Stimulated activated naive B cell treated with anti-CD40 and anti-IgM and Interleukin-4, amounts not matched to agents 10 μg/mL and 1 μg/mL and 100 μg/mL, for 72 hours (primary cell): ENCODE results near the gene PCSK5.

Experiments used
- ATAC-seq, 2 donors: fragments of 150-1000 bp; cut with Tn5 transposase; replicated peaks; 2 replicates each; pipeline ENCODE4 v1.10.0; 2021; ENCODE audit warnings: moderate library complexity in 1 of 2
- DNase-seq: peaks from one replicate; pipeline ENCODE4 v3.0.0; 2021
- H3K27ac Mint-ChIP-seq: one replicate; pipeline ENCODE4 v1.8.0; 2022; ENCODE audit warnings: mild to moderate bottlenecking, mixed read lengths
- H3K27me3 Mint-ChIP-seq, 2 donors: one replicate each; pipeline ENCODE4 v1.8.0; 2022; ENCODE audit warnings: mixed read lengths in 2 of 2
- H3K36me3 Mint-ChIP-seq, 2 donors: one replicate each; pipeline ENCODE4 v1.8.0; 2022; ENCODE audit warnings: mixed read lengths in 2 of 2, mild to moderate bottlenecking in 1 of 2
- H3K4me1 Mint-ChIP-seq, 2 donors: one replicate each; pipeline ENCODE4 v1.8.0; 2022; ENCODE audit warnings: mixed read lengths in 2 of 2, mild to moderate bottlenecking in 1 of 2
- H3K4me3 Mint-ChIP-seq, 2 donors: one replicate each; pipeline ENCODE4 v1.8.0; 2022; ENCODE audit warnings: mild to moderate bottlenecking in 2 of 2, mixed read lengths in 2 of 2, moderate library complexity in 1 of 2
- H3K9me3 Mint-ChIP-seq, 2 donors: one replicate each; pipeline ENCODE4 v1.8.0; 2022; ENCODE audit warnings: mixed read lengths in 2 of 2, mild to moderate bottlenecking in 1 of 2

The PCSK5 gene

DNA sequence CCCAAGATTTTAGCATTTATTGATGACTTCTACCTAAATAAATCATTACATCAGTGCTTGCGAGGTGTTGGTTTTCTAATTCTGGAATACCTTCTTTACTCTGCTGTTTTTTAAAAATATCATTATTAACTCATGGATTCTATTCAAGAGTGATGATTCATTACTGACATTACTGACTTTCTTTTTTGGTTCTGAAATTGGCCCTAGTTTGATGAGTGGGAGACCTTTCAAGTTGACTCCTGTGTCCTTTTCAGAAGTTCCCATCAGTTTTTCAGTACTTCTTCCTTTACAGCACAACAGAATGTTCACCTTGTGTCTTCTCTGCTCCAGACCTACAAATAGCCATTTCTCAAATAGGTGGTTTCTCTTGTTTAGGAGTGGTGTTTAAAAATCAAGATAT is 114.1 kb downstream of the PCSK5 start:
- no peak overlapping the region for H3K27ac Mint-ChIP-seq
- DNase-seq = no peak
- H3K4me3 Mint-ChIP-seq = no peak overlapping the region
- H3K9me3 Mint-ChIP-seq = peaks cover 1 to 3% of the 10 kb centered on the region in 2 donors
- no peaks in the 10 kb centered on the region for H3K36me3 Mint-ChIP-seq
- peaks cover 2 to 5% of the 10 kb centered on the region in 2 donors for H3K4me1 Mint-ChIP-seq
- peak in 1 of 2 donors; percentile 45 for ATAC-seq
- H3K27me3 Mint-ChIP-seq = no peaks in the 10 kb centered on the region

- H3K27ac Mint-ChIP-seq = no peak overlapping the region
- peaks cover 2 to 5% of the 10 kb centered on the region in 2 donors for H3K4me1 Mint-ChIP-seq
- ATAC-seq = no peak
- no peaks in the 10 kb centered on the region for H3K36me3 Mint-ChIP-seq
- peaks cover 1 to 3% of the 10 kb centered on the region in 2 donors for H3K9me3 Mint-ChIP-seq
- H3K4me3 Mint-ChIP-seq = no peak overlapping the region
- no peak for DNase-seq
- H3K27me3 Mint-ChIP-seq = no peaks in the 10 kb centered on the region
Observed at GRCh38 chr9:76007935-76008334, 117.5 kb downstream of the PCSK5 start.

- ATAC-seq = no peak
- H3K4me3 Mint-ChIP-seq = no peak overlapping the region
- no peaks in the 10 kb centered on the region for H3K9me3 Mint-ChIP-seq
- no peak overlapping the region for H3K27ac Mint-ChIP-seq
- H3K27me3 Mint-ChIP-seq = no peaks in the 10 kb centered on the region
- no peak for DNase-seq
- H3K4me1 Mint-ChIP-seq = no peaks in the 10 kb centered on the region
- H3K36me3 Mint-ChIP-seq = no peaks in the 10 kb centered on the region
Observed at GRCh38 chr9:76013809-76014208, 123.3 kb downstream of the PCSK5 start.

GRCh38 chr9:76018235-76018634 is 127.8 kb downstream of the PCSK5 start:
- Mint-ChIP-seq H3K4me1 (no peaks in the 10 kb centered on the region), H3K27me3 (no peaks in the 10 kb centered on the region), H3K9me3 (no peaks in the 10 kb centered on the region), H3K36me3 (no peaks in the 10 kb centered on the region), H3K4me3 (no peak overlapping the region), H3K27ac (no peak overlapping the region)
- DNase-seq = no peak
- ATAC-seq = no peak

- Mint-ChIP-seq H3K27me3 (no peaks in the 10 kb centered on the region), H3K9me3 (no peaks in the 10 kb centered on the region), H3K4me1 (no peaks in the 10 kb centered on the region), H3K27ac (no peak overlapping the region), H3K36me3 (no peaks in the 10 kb centered on the region), H3K4me3 (no peak overlapping the region)
- ATAC-seq = no peak
- no peak for DNase-seq
Observed at GRCh38 chr9:76018761-76019160, 128.3 kb downstream of the PCSK5 start.

DNA sequence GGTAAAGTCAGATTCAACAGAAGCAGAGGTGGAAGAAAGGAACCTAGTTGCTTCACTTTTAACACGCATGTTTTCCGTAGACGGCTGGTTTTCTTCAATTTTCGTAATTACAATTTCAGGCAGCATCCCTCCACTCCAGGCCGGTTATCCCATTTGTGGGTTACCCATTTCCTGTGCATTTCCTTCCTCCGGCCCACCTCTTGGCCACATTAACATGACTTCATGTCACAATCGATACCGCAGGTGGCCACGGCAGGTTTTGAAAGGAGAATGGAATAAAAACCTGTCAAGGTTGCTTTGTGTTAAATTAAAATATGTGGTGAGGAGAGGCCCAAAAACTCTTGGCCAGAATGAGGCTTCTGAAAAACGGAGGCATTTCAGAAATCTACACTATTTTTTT is 130.2 kb downstream of the PCSK5 start:
- H3K4me3 Mint-ChIP-seq = no peak overlapping the region
- H3K9me3 Mint-ChIP-seq = no peaks in the 10 kb centered on the region
- ATAC-seq (no peak), DNase-seq (no peak)
- H3K27ac Mint-ChIP-seq = no peak overlapping the region
- no peaks in the 10 kb centered on the region for H3K27me3 Mint-ChIP-seq
- no peaks in the 10 kb centered on the region for H3K36me3 Mint-ChIP-seq
- H3K4me1 Mint-ChIP-seq = no peaks in the 10 kb centered on the region

DNA sequence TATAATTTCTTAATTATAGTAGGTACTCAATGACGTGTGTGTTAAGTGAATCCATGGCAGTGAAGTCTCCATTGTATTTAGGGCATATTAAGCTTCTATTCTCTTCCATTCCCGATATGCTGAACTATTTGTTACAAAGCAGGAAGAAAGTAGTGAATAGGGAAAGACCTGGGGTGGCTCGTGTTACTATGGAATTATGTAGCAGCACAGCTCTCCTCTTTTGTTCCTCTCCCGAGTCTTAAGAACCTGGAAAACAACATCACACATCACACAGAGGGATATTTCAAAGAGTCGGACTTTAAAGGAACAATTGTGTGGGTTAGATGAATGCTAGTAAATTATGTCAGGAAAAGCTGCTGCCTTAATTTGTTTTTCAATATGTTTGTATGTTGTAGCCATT is 131.8 kb downstream of the PCSK5 start:
- H3K4me1 Mint-ChIP-seq = no peaks in the 10 kb centered on the region
- ATAC-seq = no peak
- H3K27ac Mint-ChIP-seq = no peak overlapping the region
- H3K27me3 Mint-ChIP-seq = no peaks in the 10 kb centered on the region
- no peaks in the 10 kb centered on the region for H3K36me3 Mint-ChIP-seq
- H3K9me3 Mint-ChIP-seq = no peaks in the 10 kb centered on the region
- H3K4me3 Mint-ChIP-seq = no peak overlapping the region
- no peak for DNase-seq

GRCh38 chr9:76023715-76024195 is 133.3 kb downstream of the PCSK5 start:
- H3K27me3 Mint-ChIP-seq = no peaks in the 10 kb centered on the region
- peaks cover 0 to 1% of the 10 kb centered on the region in 2 donors for H3K9me3 Mint-ChIP-seq
- no peak overlapping the region for H3K4me3 Mint-ChIP-seq
- ATAC-seq (no peak), DNase-seq (no peak)
- H3K27ac Mint-ChIP-seq = no peak overlapping the region
- no peaks in the 10 kb centered on the region for H3K4me1 Mint-ChIP-seq
- H3K36me3 Mint-ChIP-seq = no peaks in the 10 kb centered on the region

DNA sequence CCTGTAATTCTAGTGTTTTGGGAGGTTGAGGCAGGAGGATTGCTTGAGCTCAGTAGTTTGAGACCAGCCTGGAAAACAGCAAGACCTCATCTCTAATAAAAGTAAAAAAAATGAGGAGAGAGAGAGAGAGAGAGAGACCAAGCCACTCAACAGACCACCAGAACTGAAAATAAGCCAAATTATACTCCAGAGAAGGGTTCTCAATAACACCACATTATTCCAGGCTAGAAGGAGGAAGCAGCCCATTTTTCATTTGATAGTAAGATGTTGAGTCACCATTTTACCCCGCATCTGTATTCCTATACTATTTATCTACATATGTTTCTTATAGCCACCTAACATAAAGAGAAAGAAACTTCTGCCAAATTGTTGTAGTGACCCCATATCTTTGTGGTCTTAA is 134.8 kb downstream of the PCSK5 start:
- H3K4me3 Mint-ChIP-seq = no peak overlapping the region
- H3K27me3 Mint-ChIP-seq = no peaks in the 10 kb centered on the region

GRCh38 chr9:76026796-76027195 is 136.3 kb downstream of the PCSK5 start:
- DNase-seq (no peak), ATAC-seq (no peak)
- Mint-ChIP-seq H3K27me3 (no peaks in the 10 kb centered on the region), H3K9me3 (peaks cover 0 to 1% of the 10 kb centered on the region in 2 donors), H3K4me1 (no peaks in the 10 kb centered on the region), H3K27ac (no peak overlapping the region), H3K4me3 (no peak overlapping the region), H3K36me3 (no peaks in the 10 kb centered on the region)

More for the DNA sequence above, 134.8 kb downstream of the PCSK5 start:
- ATAC-seq (no peak), DNase-seq (no peak)
- Mint-ChIP-seq H3K9me3 (peaks cover 0 to 1% of the 10 kb centered on the region in 2 donors), H3K36me3 (no peaks in the 10 kb centered on the region), H3K27ac (no peak overlapping the region), H3K4me1 (no peaks in the 10 kb centered on the region)

DNA sequence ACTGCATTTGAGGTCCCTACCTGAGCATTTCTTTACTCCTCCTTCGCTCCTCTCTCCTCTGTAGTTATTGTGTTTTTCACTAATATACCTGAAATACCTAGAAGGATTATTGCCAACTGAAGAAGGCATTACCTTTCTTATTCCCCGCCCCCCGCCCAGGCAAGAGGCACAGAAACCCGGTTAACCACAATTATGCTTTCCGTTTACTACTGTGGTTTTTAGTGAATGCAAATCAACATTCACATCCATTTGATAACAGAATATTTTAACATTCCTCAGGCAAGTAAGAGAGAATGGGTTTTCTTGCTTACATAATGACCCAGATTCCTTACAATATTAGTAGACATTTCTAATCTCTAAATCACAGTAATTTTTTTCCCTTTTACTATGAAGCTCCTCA is 136.9 kb downstream of the PCSK5 start:
- H3K4me1 Mint-ChIP-seq = no peaks in the 10 kb centered on the region
- H3K36me3 Mint-ChIP-seq = no peaks in the 10 kb centered on the region
- H3K27me3 Mint-ChIP-seq = no peaks in the 10 kb centered on the region
- H3K9me3 Mint-ChIP-seq = peaks cover 0 to 1% of the 10 kb centered on the region in 2 donors
- ATAC-seq (no peak), DNase-seq (no peak)
- H3K4me3 Mint-ChIP-seq = no peak overlapping the region
- H3K27ac Mint-ChIP-seq = no peak overlapping the region

- Mint-ChIP-seq H3K27ac (no peak overlapping the region), H3K4me1 (no peaks in the 10 kb centered on the region), H3K27me3 (no peaks in the 10 kb centered on the region), H3K36me3 (no peaks in the 10 kb centered on the region), H3K4me3 (no peak overlapping the region), H3K9me3 (peaks cover 0 to 1% of the 10 kb centered on the region in 2 donors)
- no peak for ATAC-seq
- no peak for DNase-seq
Observed at GRCh38 chr9:76027861-76028260, 137.4 kb downstream of the PCSK5 start.

GRCh38 chr9:76032038-76032796 is 141.7 kb downstream of the PCSK5 start:
- H3K9me3 Mint-ChIP-seq = peaks cover 0 to 8% of the 10 kb centered on the region in 2 donors

GRCh38 chr9:76032797-76033373 is 142.4 kb downstream of the PCSK5 start:
- peaks cover 0 to under 1% of the 10 kb centered on the region in 2 donors for H3K27me3 Mint-ChIP-seq
- no peaks in the 10 kb centered on the region for H3K4me1 Mint-ChIP-seq
- H3K36me3 Mint-ChIP-seq = no peaks in the 10 kb centered on the region
- H3K27ac Mint-ChIP-seq = no peak overlapping the region
- no peak overlapping the region for H3K4me3 Mint-ChIP-seq
- peaks cover 0 to 8% of the 10 kb centered on the region in 2 donors for H3K9me3 Mint-ChIP-seq
- no peak for ATAC-seq
- DNase-seq = no peak

More at GRCh38 chr9:76032038-76032796, 141.7 kb downstream of the PCSK5 start:
- no peaks in the 10 kb centered on the region for H3K4me1 Mint-ChIP-seq
- ATAC-seq (no peak), DNase-seq (no peak)
- no peak overlapping the region for H3K4me3 Mint-ChIP-seq
- no peaks in the 10 kb centered on the region for H3K36me3 Mint-ChIP-seq
- H3K27ac Mint-ChIP-seq = no peak overlapping the region
- no peaks in the 10 kb centered on the region for H3K27me3 Mint-ChIP-seq

GRCh38 chr9:76034049-76034448 is 143.6 kb downstream of the PCSK5 start:
- no peaks in the 10 kb centered on the region for H3K36me3 Mint-ChIP-seq
- H3K27ac Mint-ChIP-seq = no peak overlapping the region
- H3K9me3 Mint-ChIP-seq = peaks cover 0 to 8% of the 10 kb centered on the region in 2 donors
- DNase-seq (no peak), ATAC-seq (no peak)
- no peaks in the 10 kb centered on the region for H3K4me1 Mint-ChIP-seq
- H3K27me3 Mint-ChIP-seq = peaks cover 0 to 5% of the 10 kb centered on the region in 2 donors
- H3K4me3 Mint-ChIP-seq = no peak overlapping the region
